ENCODE results near the gene ZAP70. TPM values are rescaled to one million over a fixed set of nuclear protein-coding genes. Genes with fewer than 3 reads are reported as not detected.

The ZAP70 gene
- total and polyA plus RNA-seq, 10 of the 15 experiments (the other 5 are each of a cell fraction or from before 2014, with no cell fraction given): 0.18 to 2.9 (median 1.2) TPM; not detected in 1

- Histone ChIP-seq H3K9me3 (replicated peaks; ENCODE audit: control insufficient read depth, insufficient read depth, low read length) (no peaks in the 10 kb centered on the region), H2AFZ (ENCODE audit: control insufficient read depth, low read depth, low read length) (no peak overlapping the region), H3K4me1 (ENCODE audit: control insufficient read depth, insufficient read depth, low read length) (no peaks in the 10 kb centered on the region), H3K27ac (ENCODE audit: control insufficient read depth, insufficient read depth) (no peak overlapping the region), H3K27me3 (replicated peaks in 1 of 2; ENCODE audit: control insufficient read depth in 2 of 2, insufficient read depth in 2 of 2, low read length in 1 of 2) (no peaks in the 10 kb centered on the region), H3K9ac (ENCODE audit: control insufficient read depth, insufficient read depth, low read length) (no peak overlapping the region), H3K36me3 (ENCODE audit: control insufficient read depth in 2 of 2, insufficient read depth in 2 of 2, low read length in 1 of 2) (no peaks in the 10 kb centered on the region), H3K79me2 (ENCODE audit: control insufficient read depth, insufficient read depth, low read length) (no peaks in the 10 kb centered on the region), H3K4me3 (no peak overlapping the region), H3K4me2 (ENCODE audit: control insufficient read depth, insufficient read depth) (no peak overlapping the region), H4K20me1 (ENCODE audit: control insufficient read depth, insufficient read depth) (no peaks in the 10 kb centered on the region)
- BruUV-seq (replicated peaks): no TSS peak
- ChIA-PET POLR2A (no interaction called here), SMC1A (ENCODE audit: uncharacterized antibody, unreplicated experiment) (no interaction called here), CTCF (interaction anchor here (0.6 to 4.0 kb wide), 5 partner anchors 8 to 678 kb away, joined by 3 to 40 read pairs (median 5); no protein-coding TSS in a partner anchor), RAD21 (ENCODE audit: unreplicated experiment) (no interaction called here)
- FAIRE-seq: no peak
- in situ Hi-C loops (cut with MboI) (no loop called here), intact Hi-C loops (cut with micrococcal nuclease; ENCODE audit: unreplicated experiment) (loop anchor here (10.0 kb wide), 1 partner anchor 478 kb away; no protein-coding TSS in a partner anchor)
- TF ChIP-seq ZSCAN29 (IDR thresholded peaks at IDR 0.05) (no peak), ZNF384 (IDR thresholded peaks at IDR 0.05; ENCODE audit: borderline replicate concordance, low read depth, low read length) (no peak), CHD2 (IDR thresholded peaks at IDR 0.05; ENCODE audit: borderline replicate concordance, low read depth, low read length) (no peak), CEBPZ (IDR thresholded peaks at IDR 0.05; ENCODE audit: low read depth, low read length) (no peak), NBN (IDR thresholded peaks at IDR 0.05) (no peak), WRNIP1 (IDR thresholded peaks at IDR 0.05; ENCODE audit: borderline replicate concordance, low read depth, low read length) (no peak), ZNF24 (IDR thresholded peaks at IDR 0.05) (no peak), SUZ12 (IDR thresholded peaks at IDR 0.05; ENCODE audit: unreplicated experiment) (no peak), RELB (IDR thresholded peaks at IDR 0.05; ENCODE audit: low read depth) (no peak), NFYA (IDR thresholded peaks at IDR 0.05; ENCODE audit: borderline replicate concordance, low read depth, low read length) (no peak)
- WGBS (ENCODE audit: insufficient coverage, insufficient replicate concordance, low lambda C conversion rate, missing lambda C conversion rate): 56% methylated on average over 9 of the region's 11 CpGs
- no peak for DNase-seq (ENCODE audit: low read depth, low spot score)
- no peak for ATAC-seq
Observed at GRCh38 chr2:97706708-97707345, 6.5 kb upstream of the ZAP70 start.
